HCT116 (cell line): ENCODE results near the gene ALPL. TPM values are rescaled to one million over a fixed set of nuclear protein-coding genes. Genes with fewer than 3 reads are reported as not detected.

ENCODE experiments used
- ATAC-seq: fragments of 200-7000 bp; cut with Tn5 transposase; 2 replicates; pipeline ENCODE4 v1.9.1; 2020; ENCODE audit warnings: mild to moderate bottlenecking, moderate library complexity
- BruUV-seq: library from RNA; stranded (reverse); fragments of 400-500 nt; replicated peaks from 2 replicates; lab custom pipeline; 2021; lab: Mats Ljungman, UMichigan
- CTCF ChIA-PET: fragments of 300-600 bp; sonication (Branson Sonifier 250); formaldehyde crosslinking; loops from one replicate; lab custom pipeline; 2021; ENCODE audit warnings: antibody characterized with exemption; lab: Charles Lee
- POLR2A ChIA-PET: fragments of 300-600, 350-600 bp; sonication (Branson Sonifier 250); formaldehyde crosslinking; loops from one replicate; lab custom pipeline; 2021; ENCODE audit warnings: antibody characterized with exemption; lab: Charles Lee
- RAD21 ChIA-PET, 2 experiments: fragments of 300-600 bp; sonication (Branson Sonifier 250); formaldehyde crosslinking; loops; one replicate each; lab custom pipeline; 2023; ENCODE audit warnings: low total read pairs in 2 of 2; ENCODE audit not compliant: uncharacterized antibody in 2 of 2, unreplicated experiment in 2 of 2, low non-redundant PET in 1 of 2; lab: Charles Lee
- DNase-seq: peaks from one replicate; pipeline ENCODE4 v3.0.0-alpha.2; 2010; ENCODE audit warnings: low read depth, low spot score
- H2AFZ ChIP-seq: fragments of 200-600 bp; shearing (Covaris generic), sonication (generic); 2 replicates; pipeline ENCODE4 v1.6.1; 2017; ENCODE audit warnings: low read depth, mixed run types, mixed read lengths, antibody characterized with exemption, low read length; ENCODE audit not compliant: poor library complexity, severe bottlenecking
- H3K27ac ChIP-seq: 2 replicates; pipeline ENCODE4 v1.5.1; 2012; ENCODE audit warnings: low read depth, low read length
- H3K27me3 ChIP-seq: fragments of 200-600 bp; sonication (generic); 2 replicates; pipeline ENCODE4 v1.6.1; 2016; ENCODE audit warnings: mixed run types, low read length, mixed read lengths; ENCODE audit not compliant: insufficient read depth
- H3K36me3 ChIP-seq, 2 experiments: fragments of 200-500 bp in 1 of 2; fragments of 200-600 bp in 1 of 2; sonication (Bioruptor generic) in 1 of 2; sonication (generic) in 1 of 2; 2 replicates each; pipeline versions ENCODE4 v1.5.1 to v1.6.1; 2014 to 2016; ENCODE audit warnings: low read length in 2 of 2, inconsistent platforms in 1 of 2, mixed read lengths in 1 of 2, mixed run types in 1 of 2; ENCODE audit not compliant: insufficient read depth in 2 of 2, control insufficient read depth in 1 of 2
- H3K4me1 ChIP-seq, 2 experiments: fragments of 200-600 bp in 1 of 2; sonication (generic) in 1 of 2; 2 replicates each; pipeline versions ENCODE4 v1.5.1 to v1.6.1; 2012 to 2017; ENCODE audit warnings: low read length in 2 of 2, inconsistent platforms in 1 of 2, mild to moderate bottlenecking in 1 of 2, mixed read lengths in 1 of 2, mixed run types in 1 of 2, moderate library complexity in 1 of 2; ENCODE audit not compliant: insufficient read depth in 2 of 2, control insufficient read depth in 1 of 2
- H3K4me2 ChIP-seq: fragments of 200-600 bp; sonication (generic); 2 replicates; pipeline ENCODE4 v1.6.1; 2017; ENCODE audit warnings: mixed run types, low read length, mixed read lengths
- H3K4me3 ChIP-seq, 2 experiments: fragments of 200-600 bp in 1 of 2; sonication (generic) in 1 of 2; replicated peaks in 1 of 2; 2 replicates each; pipeline ENCODE4 v1.5.1; 2011 to 2016; ENCODE audit warnings: low read length in 2 of 2, control low read depth in 1 of 2, low read depth in 1 of 2, mild to moderate bottlenecking in 1 of 2, mixed read lengths in 1 of 2, mixed run types in 1 of 2
- H3K79me2 ChIP-seq: fragments of 200-600 bp; sonication (generic); 2 replicates; pipeline ENCODE4 v1.6.1; 2017; ENCODE audit warnings: mild to moderate bottlenecking, mixed run types, low read length, moderate library complexity, mixed read lengths; ENCODE audit not compliant: insufficient read depth
- H3K9ac ChIP-seq: fragments of 200-600 bp; sonication (generic); 2 replicates; pipeline ENCODE4 v1.6.1; 2016; ENCODE audit warnings: low read length, mixed read lengths
- H3K9me2 ChIP-seq: fragments of 200-600 bp; sonication (generic), shearing (Covaris generic); 2 replicates; pipeline ENCODE4 v1.6.1; 2017; ENCODE audit warnings: mixed run types, mild to moderate bottlenecking, moderate library complexity; ENCODE audit not compliant: insufficient read depth
- H3K9me3 ChIP-seq, 2 experiments: fragments of 200-500 bp in 1 of 2; fragments of 200-600 bp in 1 of 2; sonication (Bioruptor generic) in 1 of 2; sonication (generic) in 1 of 2; 2 replicates each; pipeline ENCODE4 v1.6.1; 2014 to 2017; ENCODE audit warnings: low read length in 2 of 2, mixed read lengths in 2 of 2, inconsistent platforms in 1 of 2, low read depth in 1 of 2, mild to moderate bottlenecking in 1 of 2, mixed run types in 1 of 2, moderate library complexity in 1 of 2; ENCODE audit not compliant: control insufficient read depth in 1 of 2, insufficient read depth in 1 of 2
- H4K20me1 ChIP-seq: fragments of 200-600 bp; sonication (generic), shearing (Covaris generic); 2 replicates; pipeline ENCODE4 v1.6.1; 2017; ENCODE audit warnings: mixed run types, mild to moderate bottlenecking, moderate library complexity; ENCODE audit not compliant: insufficient read depth
- CEBPB ChIP-seq: IDR thresholded peaks from 2 replicates; pipeline ENCODE4 v1.6.1; 2012; ENCODE audit warnings: low read depth
- EGR1 ChIP-seq: IDR thresholded peaks from 2 replicates; pipeline ENCODE4 v1.6.1; 2012; ENCODE audit warnings: low read depth
- ELF1 ChIP-seq: IDR thresholded peaks from 2 replicates; pipeline ENCODE4 v1.6.1; 2012; ENCODE audit warnings: low read depth, borderline replicate concordance
- EZH2 ChIP-seq: fragments of 200-600 bp; sonication (generic); IDR thresholded peaks from 2 replicates; pipeline ENCODE4 v1.6.1; 2017; ENCODE audit warnings: antibody characterized with exemption, mixed run types
- FOSL1 ChIP-seq: IDR thresholded peaks from 2 replicates; pipeline ENCODE4 v1.6.1; 2012; ENCODE audit warnings: low read depth
- JUND ChIP-seq: IDR thresholded peaks from 2 replicates; pipeline ENCODE4 v1.6.1; 2012
- POLR2A ChIP-seq: IDR thresholded peaks from 2 replicates; pipeline ENCODE4 v1.7.0; 2011; ENCODE audit warnings: borderline replicate concordance; ENCODE audit not compliant: insufficient read depth, insufficient read length; ENCODE audit errors: extremely low read depth
- RAD21 ChIP-seq: IDR thresholded peaks from 2 replicates; pipeline ENCODE4 v1.6.1; 2012; ENCODE audit warnings: low read depth, mild to moderate bottlenecking
- SIN3A ChIP-seq: IDR thresholded peaks from 2 replicates; pipeline ENCODE4 v1.6.1; 2012; ENCODE audit warnings: low read depth
- SP1 ChIP-seq: IDR thresholded peaks from 2 replicates; pipeline ENCODE4 v1.6.1; 2012; ENCODE audit warnings: low read depth
- SRF ChIP-seq: IDR thresholded peaks from 2 replicates; pipeline ENCODE4 v1.6.1; 2012; ENCODE audit warnings: low read depth
- TCF7L2 ChIP-seq: IDR thresholded peaks from 2 replicates; pipeline ENCODE4 v1.7.0; 2011; ENCODE audit warnings: borderline replicate concordance, inconsistent platforms; ENCODE audit not compliant: insufficient read depth, insufficient read length; ENCODE audit errors: extremely low read depth
- ZFX ChIP-seq: fragments of 450-650 bp; IDR thresholded peaks from 2 replicates; pipeline ENCODE4 v1.6.1; 2017
- ZNF274 ChIP-seq: fragments of 200-500 bp; sonication (Bioruptor generic); IDR thresholded peaks from 2 replicates; pipeline ENCODE4 v1.6.1; 2014; ENCODE audit warnings: mild to moderate bottlenecking, low read depth, low read length, inconsistent platforms
- intact Hi-C: fragments of 100-400 bp; cut with micrococcal nuclease; formaldehyde crosslinking; loops from 2 replicates; pipeline ENCODE4 v1.10.0; 2022
- total RNA-seq: library from RNA; stranded (reverse); gene quantifications from one replicate; pipeline ENCODE4 v1.2.1, GENCODE V29; 2021; ENCODE audit not compliant: unreplicated experiment
- TF ChIP-seq, protein P1 (sequence below): IDR thresholded peaks from 2 replicates; pipeline ENCODE4 v1.6.1; 2012
- TF ChIP-seq, protein P2 (sequence below): IDR thresholded peaks from 2 replicates; pipeline ENCODE4 v1.6.1; 2012; ENCODE audit warnings: low read depth
- TF ChIP-seq, protein P3 (sequence below): IDR thresholded peaks from 2 replicates; pipeline ENCODE4 v1.6.1; 2011; ENCODE audit warnings: mild to moderate bottlenecking, low read length, moderate library complexity; ENCODE audit not compliant: insufficient replicate concordance; ENCODE audit errors: extremely low read depth

The ALPL gene
- total RNA-seq, 1 experiment from 2014 or later: 0.61 TPM

DNA sequence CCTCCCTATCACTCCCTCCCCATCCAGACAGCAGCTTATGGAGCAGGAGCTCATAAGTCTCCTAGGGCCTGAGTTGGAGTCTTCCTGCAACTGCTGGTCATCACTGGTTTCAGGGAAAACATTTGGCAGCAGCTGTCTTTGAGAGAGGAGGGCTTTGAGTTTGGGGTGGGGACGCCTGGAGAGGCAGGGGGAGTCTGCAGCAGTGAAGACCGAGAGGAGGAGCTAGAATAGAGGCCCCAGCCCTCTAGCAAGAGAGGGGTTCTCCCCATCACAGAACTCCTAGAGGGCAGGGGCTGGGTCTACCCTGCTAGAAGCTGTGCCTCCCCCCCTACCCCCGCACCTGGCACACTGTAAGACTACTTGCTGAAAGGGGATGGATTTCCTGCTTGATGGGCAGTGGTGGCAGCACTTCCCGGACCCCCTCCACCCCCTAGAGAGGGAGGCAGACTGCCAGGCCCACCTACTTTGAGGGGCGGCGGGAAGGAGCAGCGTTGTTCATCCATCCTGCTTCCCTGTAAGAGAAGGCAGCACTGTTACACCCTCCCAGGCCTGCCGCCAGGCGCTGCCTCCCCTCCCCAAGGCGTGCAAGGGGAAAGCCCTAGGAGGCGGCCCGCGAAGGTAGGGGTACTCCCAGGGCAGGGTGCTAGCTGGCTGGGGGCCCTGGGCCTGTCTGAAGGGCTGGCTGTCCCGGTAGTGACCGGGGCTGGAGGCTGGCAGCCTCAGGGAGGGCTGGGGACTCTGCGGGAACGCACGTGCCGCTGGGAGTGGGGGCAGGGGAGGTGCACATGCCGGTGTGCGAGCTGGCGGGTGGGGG lies 109.5 kb downstream of the ALPL start:
- no peak overlapping the region for H3K9ac ChIP-seq
- no peaks in the 10 kb centered on the region for H3K36me3 ChIP-seq
- no peak overlapping the region for H3K4me2 ChIP-seq
- H3K27me3 ChIP-seq: no peaks in the 10 kb centered on the region
- no peaks in the 10 kb centered on the region for H4K20me1 ChIP-seq
- no peaks in the 10 kb centered on the region for H3K9me2 ChIP-seq
- H3K27ac ChIP-seq: no peak overlapping the region
- DNase-seq: no peak
- H3K4me3 ChIP-seq: no peak overlapping the region
- ChIA-PET CTCF (no interaction called here), RAD21 (no interaction called here)
- no peak overlapping the region for H2AFZ ChIP-seq
- no peaks in the 10 kb centered on the region for H3K9me3 ChIP-seq
- intact Hi-C loops: no loop called here
- H3K4me1 ChIP-seq: peaks cover 17 to 31% of the 10 kb centered on the region in 2 experiments
- no TSS peak for BruUV-seq
- no peak for TF ChIP-seq SRF
- no peak for TF ChIP-seq SP1
- TF ChIP-seq EGR1: no peak
- no peak for TF ChIP-seq RAD21
- no peak for TF ChIP-seq SIN3A
- no peak for TF ChIP-seq FOSL1
- no peak for TF ChIP-seq POLR2A
- TF ChIP-seq, protein P1, sequence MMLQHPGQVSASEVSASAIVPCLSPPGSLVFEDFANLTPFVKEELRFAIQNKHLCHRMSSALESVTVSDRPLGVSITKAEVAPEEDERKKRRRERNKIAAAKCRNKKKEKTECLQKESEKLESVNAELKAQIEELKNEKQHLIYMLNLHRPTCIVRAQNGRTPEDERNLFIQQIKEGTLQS: no peak
- no peak for TF ChIP-seq TCF7L2
- TF ChIP-seq ZNF274: no peak
- no peak for TF ChIP-seq ELF1
- TF ChIP-seq, protein P2, sequence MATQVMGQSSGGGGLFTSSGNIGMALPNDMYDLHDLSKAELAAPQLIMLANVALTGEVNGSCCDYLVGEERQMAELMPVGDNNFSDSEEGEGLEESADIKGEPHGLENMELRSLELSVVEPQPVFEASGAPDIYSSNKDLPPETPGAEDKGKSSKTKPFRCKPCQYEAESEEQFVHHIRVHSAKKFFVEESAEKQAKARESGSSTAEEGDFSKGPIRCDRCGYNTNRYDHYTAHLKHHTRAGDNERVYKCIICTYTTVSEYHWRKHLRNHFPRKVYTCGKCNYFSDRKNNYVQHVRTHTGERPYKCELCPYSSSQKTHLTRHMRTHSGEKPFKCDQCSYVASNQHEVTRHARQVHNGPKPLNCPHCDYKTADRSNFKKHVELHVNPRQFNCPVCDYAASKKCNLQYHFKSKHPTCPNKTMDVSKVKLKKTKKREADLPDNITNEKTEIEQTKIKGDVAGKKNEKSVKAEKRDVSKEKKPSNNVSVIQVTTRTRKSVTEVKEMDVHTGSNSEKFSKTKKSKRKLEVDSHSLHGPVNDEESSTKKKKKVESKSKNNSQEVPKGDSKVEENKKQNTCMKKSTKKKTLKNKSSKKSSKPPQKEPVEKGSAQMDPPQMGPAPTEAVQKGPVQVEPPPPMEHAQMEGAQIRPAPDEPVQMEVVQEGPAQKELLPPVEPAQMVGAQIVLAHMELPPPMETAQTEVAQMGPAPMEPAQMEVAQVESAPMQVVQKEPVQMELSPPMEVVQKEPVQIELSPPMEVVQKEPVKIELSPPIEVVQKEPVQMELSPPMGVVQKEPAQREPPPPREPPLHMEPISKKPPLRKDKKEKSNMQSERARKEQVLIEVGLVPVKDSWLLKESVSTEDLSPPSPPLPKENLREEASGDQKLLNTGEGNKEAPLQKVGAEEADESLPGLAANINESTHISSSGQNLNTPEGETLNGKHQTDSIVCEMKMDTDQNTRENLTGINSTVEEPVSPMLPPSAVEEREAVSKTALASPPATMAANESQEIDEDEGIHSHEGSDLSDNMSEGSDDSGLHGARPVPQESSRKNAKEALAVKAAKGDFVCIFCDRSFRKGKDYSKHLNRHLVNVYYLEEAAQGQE: no peak
- no peak for TF ChIP-seq EZH2
- TF ChIP-seq CEBPB: no peak
- TF ChIP-seq, protein P3, sequence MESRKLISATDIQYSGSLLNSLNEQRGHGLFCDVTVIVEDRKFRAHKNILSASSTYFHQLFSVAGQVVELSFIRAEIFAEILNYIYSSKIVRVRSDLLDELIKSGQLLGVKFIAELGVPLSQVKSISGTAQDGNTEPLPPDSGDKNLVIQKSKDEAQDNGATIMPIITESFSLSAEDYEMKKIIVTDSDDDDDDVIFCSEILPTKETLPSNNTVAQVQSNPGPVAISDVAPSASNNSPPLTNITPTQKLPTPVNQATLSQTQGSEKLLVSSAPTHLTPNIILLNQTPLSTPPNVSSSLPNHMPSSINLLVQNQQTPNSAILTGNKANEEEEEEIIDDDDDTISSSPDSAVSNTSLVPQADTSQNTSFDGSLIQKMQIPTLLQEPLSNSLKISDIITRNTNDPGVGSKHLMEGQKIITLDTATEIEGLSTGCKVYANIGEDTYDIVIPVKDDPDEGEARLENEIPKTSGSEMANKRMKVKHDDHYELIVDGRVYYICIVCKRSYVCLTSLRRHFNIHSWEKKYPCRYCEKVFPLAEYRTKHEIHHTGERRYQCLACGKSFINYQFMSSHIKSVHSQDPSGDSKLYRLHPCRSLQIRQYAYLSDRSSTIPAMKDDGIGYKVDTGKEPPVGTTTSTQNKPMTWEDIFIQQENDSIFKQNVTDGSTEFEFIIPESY: no peak
- TF ChIP-seq JUND: no peak
- no peak for TF ChIP-seq ZFX
- TF ChIP-seq, all 23 proteins: peak for 0
- POLR2A ChIA-PET: no interaction called here
- ATAC-seq: no peak
- H3K79me2 ChIP-seq: no peaks in the 10 kb centered on the region
